Lower leg skin (tissue), 4 donors: ENCODE measurements around the gene CYP11A1. TPM values are rescaled to one million over a fixed set of nuclear protein-coding genes. Genes with fewer than 3 reads are reported as not detected.

Experiments used
- DNase-seq, 2 donors: peaks; one replicate each; pipeline ENCODE4 v3.0.0-alpha.2; 2019; ENCODE audit warnings: low spot score in 2 of 2
- H3K4me3 ChIP-seq: fragments of 200-600 bp; sonication (generic); 2 replicates; pipeline ENCODE4 v1.5.1; 2017; ENCODE audit warnings: mild to moderate bottlenecking, low read depth; ENCODE audit not compliant: poor library complexity, severe bottlenecking
- POLR2A ChIP-seq, 2 donors: fragments of 450-650 bp; IDR thresholded peaks; one replicate each; pipeline ENCODE4 v1.6.1; 2016 to 2017; ENCODE audit warnings: antibody characterized with exemption in 2 of 2, mild to moderate bottlenecking in 1 of 2, moderate library complexity in 1 of 2
- whole genome bisulfite sequencing, 2 donors: methylation state at CpG; one replicate each; pipeline ENCODE4 v1.1.5; 2018; 5-methylcytosine and 5-hydroxymethylcytosine counted together
- intact Hi-C: fragments of 100-400 bp; cut with DNase I; formaldehyde crosslinking; loops from one replicate; pipeline ENCODE4 v1.15.0; 2023; ENCODE audit warnings: low total_unique reads
- total RNA-seq, 4 donors: library from RNA; depleted of rRNA; stranded (reverse); fragments of >200 nt; gene quantifications; one replicate each; pipeline ENCODE4 v1.1.0, GENCODE V29; 2016
- TF ChIP-seq, protein P1 (sequence below), 3 donors: fragments of 450-650 bp; IDR thresholded peaks; one replicate each; pipeline ENCODE4 v1.5.1; 2016; ENCODE audit warnings: antibody characterized with exemption in 3 of 3, mild to moderate bottlenecking in 3 of 3, moderate library complexity in 2 of 3

Gene CYP11A1
- total RNA-seq, 4 donors from 2014 or later: 0.34 to 0.75 (median 0.49) TPM; not detected in 1

GRCh38 chr15:74328331-74329056, 39.0 kb downstream of the CYP11A1 start:
- WGBS, 2 donors: 69 to 71% methylated on average over 9 to 10 of the region's 10 CpGs
- no peak overlapping the region for H3K4me3 ChIP-seq
- no peak for DNase-seq
- TF ChIP-seq, protein P1, sequence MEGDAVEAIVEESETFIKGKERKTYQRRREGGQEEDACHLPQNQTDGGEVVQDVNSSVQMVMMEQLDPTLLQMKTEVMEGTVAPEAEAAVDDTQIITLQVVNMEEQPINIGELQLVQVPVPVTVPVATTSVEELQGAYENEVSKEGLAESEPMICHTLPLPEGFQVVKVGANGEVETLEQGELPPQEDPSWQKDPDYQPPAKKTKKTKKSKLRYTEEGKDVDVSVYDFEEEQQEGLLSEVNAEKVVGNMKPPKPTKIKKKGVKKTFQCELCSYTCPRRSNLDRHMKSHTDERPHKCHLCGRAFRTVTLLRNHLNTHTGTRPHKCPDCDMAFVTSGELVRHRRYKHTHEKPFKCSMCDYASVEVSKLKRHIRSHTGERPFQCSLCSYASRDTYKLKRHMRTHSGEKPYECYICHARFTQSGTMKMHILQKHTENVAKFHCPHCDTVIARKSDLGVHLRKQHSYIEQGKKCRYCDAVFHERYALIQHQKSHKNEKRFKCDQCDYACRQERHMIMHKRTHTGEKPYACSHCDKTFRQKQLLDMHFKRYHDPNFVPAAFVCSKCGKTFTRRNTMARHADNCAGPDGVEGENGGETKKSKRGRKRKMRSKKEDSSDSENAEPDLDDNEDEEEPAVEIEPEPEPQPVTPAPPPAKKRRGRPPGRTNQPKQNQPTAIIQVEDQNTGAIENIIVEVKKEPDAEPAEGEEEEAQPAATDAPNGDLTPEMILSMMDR (IDR thresholded peaks at IDR 0.05): no peak
- no peak for TF ChIP-seq POLR2A (IDR thresholded peaks at IDR 0.05)
- intact Hi-C loops: loop anchor here (10.0 kb wide), 2 partner anchors 364 to 946 kb away; no protein-coding TSS in a partner anchor

- DNase-seq: no peak
- no peak for TF ChIP-seq POLR2A (IDR thresholded peaks at IDR 0.05)
- TF ChIP-seq, protein P1 (IDR thresholded peaks at IDR 0.05): no peak
- intact Hi-C loops: loop anchor here (10.0 kb wide), 2 partner anchors 363 to 947 kb away; no protein-coding TSS in a partner anchor
- WGBS, 2 donors: 82 to 85% methylated on average over 6 of the region's 6 CpGs
- no peak overlapping the region for H3K4me3 ChIP-seq
These were observed 39.7 kb downstream of the CYP11A1 start for GRCh38 chr15:74327756-74328155.

- intact Hi-C loops: loop anchor here (10.0 kb wide), 2 partner anchors 362 to 948 kb away; no protein-coding TSS in a partner anchor
- H3K4me3 ChIP-seq: no peak overlapping the region
- DNase-seq: no peak
- no peak for TF ChIP-seq POLR2A (IDR thresholded peaks at IDR 0.05)
- TF ChIP-seq, protein P1 (IDR thresholded peaks at IDR 0.05): no peak
- WGBS, 2 donors: 50 to 63% methylated on average over 4 of the region's 4 CpGs
These were observed 40.7 kb downstream of the CYP11A1 start for GRCh38 chr15:74326746-74327145.

DNA sequence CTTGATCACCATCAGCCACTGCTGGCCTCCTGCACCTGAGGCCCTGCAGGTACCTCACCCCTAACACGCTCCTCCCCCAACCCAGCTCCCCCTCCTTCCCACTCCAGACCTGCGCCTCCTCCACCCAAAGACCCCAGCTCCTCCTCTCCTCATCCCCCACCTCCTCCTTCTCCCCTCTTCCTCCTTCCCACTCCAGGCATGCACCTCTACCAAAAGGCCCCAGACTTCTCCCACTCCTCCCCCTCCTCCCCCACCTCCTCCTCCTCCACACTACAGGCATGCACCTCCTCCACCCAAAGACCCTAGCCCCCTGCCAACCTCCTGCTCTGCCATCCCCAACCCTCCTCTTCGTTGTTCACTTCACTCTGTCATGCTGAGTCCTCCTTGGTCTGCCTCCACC, 42.7 kb downstream of the CYP11A1 start:
- no peak overlapping the region for H3K4me3 ChIP-seq
- no peak for DNase-seq
- intact Hi-C loops: loop anchor here (10.0 kb wide), 2 partner anchors 360 to 950 kb away; no protein-coding TSS in a partner anchor
- 68 to 80% methylated on average over 3 of the region's 3 CpGs for WGBS, 2 donors
- TF ChIP-seq, protein P1 (IDR thresholded peaks at IDR 0.05): no peak
- TF ChIP-seq POLR2A (IDR thresholded peaks at IDR 0.05): no peak

GRCh38 chr15:74322558-74323180, 44.8 kb downstream of the CYP11A1 start:
- intact Hi-C loops: loop anchor here (10.0 kb wide), 2 partner anchors 358 to 952 kb away; no protein-coding TSS in a partner anchor
- DNase-seq: peak; percentile 31 to 93
- TF ChIP-seq, protein P1 (IDR thresholded peaks at IDR 0.05): peak in 1 of 3 donors; percentile 52
- no peak for TF ChIP-seq POLR2A (IDR thresholded peaks at IDR 0.05)
- WGBS, 2 donors: 24 to 26% methylated on average over 5 to 6 of the region's 6 CpGs
- H3K4me3 ChIP-seq: no peak overlapping the region
